HG03139 (cell line): Measurements from ENCODE around the gene CSTPP1.
"Not testable (repeated sequence)": the region's sequence is repeated elsewhere in the genome, so short reads cannot be mapped to it uniquely, and the experiment has no call there.

Source experiments
- ATAC-seq: cut with Tn5 transposase; IDR thresholded peaks from one replicate; pipeline ENCODE4 v1.9.1; 2021; ENCODE audit not compliant: unreplicated experiment

CSTPP1 gene

GRCh38 chr11:47087801-47088200 is 151.2 kb downstream of the CSTPP1 start:
- ATAC-seq = no peak

- ATAC-seq = no peak
Measured at GRCh38 chr11:47093541-47093940, 157.0 kb downstream of the CSTPP1 start.

- not testable (repeated sequence) for ATAC-seq
Measured at GRCh38 chr11:47096871-47097270, 160.3 kb downstream of the CSTPP1 start.

GRCh38 chr11:47098223-47098622 is 161.7 kb downstream of the CSTPP1 start:
- not testable (repeated sequence) for ATAC-seq

GRCh38 chr11:47099214-47099917 is 162.8 kb downstream of the CSTPP1 start:
- no peak for ATAC-seq

- no peak for ATAC-seq
Measured at GRCh38 chr11:47099918-47100315, 163.4 kb downstream of the CSTPP1 start.

GRCh38 chr11:47101406-47101805 is 164.8 kb downstream of the CSTPP1 start:
- ATAC-seq = no peak

- no peak for ATAC-seq
Measured at GRCh38 chr11:47104261-47104950, 167.8 kb downstream of the CSTPP1 start.

- ATAC-seq = no peak
Measured at GRCh38 chr11:47105541-47105940, 169.0 kb downstream of the CSTPP1 start.

- ATAC-seq = no peak
Measured at GRCh38 chr11:47105974-47106373, 169.4 kb downstream of the CSTPP1 start.

GRCh38 chr11:47106798-47107411 is 170.3 kb downstream of the CSTPP1 start:
- no peak for ATAC-seq

- no peak for ATAC-seq
Measured at GRCh38 chr11:47107744-47108143, 171.2 kb downstream of the CSTPP1 start.

- ATAC-seq = no peak
Measured at GRCh38 chr11:47108214-47108613, 171.7 kb downstream of the CSTPP1 start.

GRCh38 chr11:47109051-47109726 is 172.6 kb downstream of the CSTPP1 start:
- no peak for ATAC-seq

- ATAC-seq = no peak
Measured at GRCh38 chr11:47109727-47110246, 173.2 kb downstream of the CSTPP1 start.

GRCh38 chr11:47111318-47111804 is 174.8 kb downstream of the CSTPP1 start:
- ATAC-seq = peak; percentile 68

GRCh38 chr11:47112941-47113340 is 176.4 kb downstream of the CSTPP1 start:
- ATAC-seq = not testable (repeated sequence)

GRCh38 chr11:47118958-47119688 is 182.6 kb downstream of the CSTPP1 start:
- ATAC-seq = not testable (repeated sequence)

- no peak for ATAC-seq
Measured at GRCh38 chr11:47121056-47121455, 184.5 kb downstream of the CSTPP1 start.

GRCh38 chr11:47121731-47122130 is 185.2 kb downstream of the CSTPP1 start:
- ATAC-seq = no peak
